Mesenchymal stem cell (in vitro differentiated cells and primary cell): ENCODE data around the gene ABCA3.

Source experiments
- DNase-seq: peaks from one replicate; pipeline ENCODE4 v3.0.0-alpha.2; 2013
- H2AFZ ChIP-seq: one replicate; pipeline ENCODE4 v1.6.1; 2013; ENCODE audit warnings: low read depth, mild to moderate bottlenecking, control low read depth, inconsistent platforms, low read length, moderate library complexity
- H2AK5ac ChIP-seq: 2 replicates; pipeline ENCODE4 v1.6.1; 2013; ENCODE audit warnings: low read length, moderate library complexity, mild to moderate bottlenecking, inconsistent platforms; ENCODE audit not compliant: severe bottlenecking
- H2BK120ac ChIP-seq: one replicate; pipeline ENCODE4 v1.6.1; 2013; ENCODE audit warnings: low read depth, mild to moderate bottlenecking, inconsistent platforms, low read length, moderate library complexity
- H2BK12ac ChIP-seq, 2 experiments: one replicate each; pipeline ENCODE4 v1.6.1; 2013; ENCODE audit warnings: inconsistent platforms in 2 of 2, low read length in 2 of 2, mild to moderate bottlenecking in 2 of 2, moderate library complexity in 2 of 2, control low read depth in 1 of 2
- H2BK15ac ChIP-seq: one replicate; pipeline ENCODE4 v1.6.1; 2013; ENCODE audit warnings: mild to moderate bottlenecking, low read depth, inconsistent platforms; ENCODE audit not compliant: poor library complexity, severe bottlenecking
- H2BK5ac ChIP-seq: 2 replicates; pipeline ENCODE4 v1.6.1; 2013; ENCODE audit warnings: low read depth, mild to moderate bottlenecking, low read length, control low read depth, inconsistent platforms; ENCODE audit not compliant: poor library complexity, severe bottlenecking
- H3K14ac ChIP-seq, 2 experiments: one replicate each; pipeline ENCODE4 v1.6.1; 2013; ENCODE audit warnings: inconsistent platforms in 2 of 2, low read length in 2 of 2, control low read depth in 1 of 2, mild to moderate bottlenecking in 1 of 2, moderate library complexity in 1 of 2
- H3K18ac ChIP-seq, 2 experiments: one replicate each; pipeline ENCODE4 v1.6.1; 2013; ENCODE audit warnings: inconsistent platforms in 2 of 2, low read length in 2 of 2, control low read depth in 1 of 2, low read depth in 1 of 2, mild to moderate bottlenecking in 1 of 2
- H3K23ac ChIP-seq, 2 experiments: one replicate each; pipeline ENCODE4 v1.6.1; 2013; ENCODE audit warnings: inconsistent platforms in 2 of 2, low read length in 2 of 2, mild to moderate bottlenecking in 2 of 2, moderate library complexity in 2 of 2, control low read depth in 1 of 2
- H3K27ac ChIP-seq: 2 replicates; pipeline ENCODE4 v1.5.1; 2013; ENCODE audit warnings: mild to moderate bottlenecking, moderate library complexity, low read length, control low read depth, inconsistent platforms; ENCODE audit not compliant: poor library complexity, severe bottlenecking
- H3K27me3 ChIP-seq, 2 experiments: 2 replicates each; pipeline versions ENCODE4 v1.6.1 to v1.7.0; 2013; ENCODE audit warnings: low read length in 2 of 2, mild to moderate bottlenecking in 2 of 2, moderate library complexity in 2 of 2, control low read depth in 1 of 2, inconsistent platforms in 1 of 2; ENCODE audit not compliant: control insufficient read depth in 1 of 2, insufficient read depth in 1 of 2
- H3K36me3 ChIP-seq, 2 experiments: 2 replicates each; pipeline versions ENCODE4 v1.6.1 to v1.7.0; 2013; ENCODE audit warnings: low read length in 2 of 2, control low read depth in 1 of 2, inconsistent platforms in 1 of 2, low read depth in 1 of 2, mild to moderate bottlenecking in 1 of 2; ENCODE audit not compliant: insufficient read depth in 2 of 2, control insufficient read depth in 1 of 2
- H3K4ac ChIP-seq, 2 experiments: one replicate each; pipeline ENCODE4 v1.6.1; 2013; ENCODE audit warnings: inconsistent platforms in 2 of 2, low read length in 2 of 2, mild to moderate bottlenecking in 2 of 2, moderate library complexity in 2 of 2, control low read depth in 1 of 2, low read depth in 1 of 2
- H3K4me1 ChIP-seq: 2 replicates; pipeline ENCODE4 v1.6.1; 2013; ENCODE audit warnings: low read depth, low read length, control low read depth; ENCODE audit not compliant: control insufficient read depth, insufficient read depth
- H3K4me2 ChIP-seq: 2 replicates; pipeline ENCODE4 v1.6.1; 2013; ENCODE audit warnings: low read length, mild to moderate bottlenecking, inconsistent platforms; ENCODE audit not compliant: poor library complexity, severe bottlenecking
- H3K4me3 ChIP-seq, 2 experiments: 2 replicates each; pipeline versions ENCODE4 v1.5.1 to v1.7.0; 2013; ENCODE audit warnings: low read length in 2 of 2, mild to moderate bottlenecking in 2 of 2, control low read depth in 1 of 2, low read depth in 1 of 2; ENCODE audit not compliant: insufficient read depth in 1 of 2
- H3K79me1 ChIP-seq: replicated peaks from 2 replicates; pipeline ENCODE4 v1.6.1; 2013; ENCODE audit warnings: mild to moderate bottlenecking, control low read depth, low read length, inconsistent platforms; ENCODE audit not compliant: poor library complexity, severe bottlenecking
- H3K9ac ChIP-seq: 2 replicates; pipeline ENCODE4 v1.7.0; 2013; ENCODE audit warnings: mild to moderate bottlenecking, low read length, moderate library complexity
- H3K9me3 ChIP-seq: 2 replicates; pipeline ENCODE4 v1.7.0; 2013; ENCODE audit warnings: mild to moderate bottlenecking, low read length; ENCODE audit not compliant: control insufficient read depth
- H4K8ac ChIP-seq: one replicate; pipeline ENCODE4 v1.6.1; 2013; ENCODE audit warnings: inconsistent platforms, mild to moderate bottlenecking, low read length, moderate library complexity
- H4K91ac ChIP-seq: one replicate; pipeline ENCODE4 v1.6.1; 2013; ENCODE audit warnings: mild to moderate bottlenecking, low read length, inconsistent platforms
- WGBS: methylation state at CpG from one replicate; pipeline ENCODE4 v1.1.7; 2013; ENCODE audit warnings: mixed read lengths; 5-methylcytosine and 5-hydroxymethylcytosine counted together

ABCA3 gene

DNA sequence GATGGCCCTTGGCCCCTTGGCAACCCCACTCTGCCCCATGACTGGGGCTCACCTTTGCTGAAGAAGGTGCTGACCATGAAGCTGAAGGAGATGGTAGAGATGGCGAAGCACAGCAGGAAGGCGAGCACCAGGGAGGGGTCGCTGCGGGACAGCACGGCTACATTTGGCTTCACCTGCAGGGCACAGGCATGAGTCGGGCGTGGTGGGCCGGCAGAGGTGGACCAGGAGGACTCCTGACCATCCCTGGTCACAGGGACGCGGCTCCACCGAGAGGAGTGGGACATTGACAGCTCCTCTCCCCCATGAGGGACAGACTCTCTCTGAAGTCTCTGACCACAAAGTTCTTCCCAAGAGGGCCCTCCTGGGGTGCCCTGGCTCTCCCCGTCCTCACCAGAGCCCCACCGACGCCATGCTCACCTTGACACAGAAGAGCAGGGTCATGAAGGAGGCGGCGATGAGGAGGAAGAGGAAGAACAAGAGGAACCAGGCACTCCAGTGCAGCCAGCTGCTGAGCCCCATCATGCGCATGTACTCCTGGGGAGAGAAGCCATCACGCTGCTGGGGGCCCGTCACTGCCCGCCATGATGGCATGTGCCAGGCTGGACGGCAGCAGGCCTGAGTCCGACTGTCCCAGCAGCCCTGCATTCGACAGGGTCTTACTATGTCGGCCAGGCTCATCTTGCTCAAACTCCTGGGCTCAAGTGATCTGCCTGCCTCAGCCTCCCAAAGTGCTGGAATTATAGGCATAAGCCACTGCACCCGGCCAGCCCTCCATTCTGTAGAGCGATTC lies 23.1 kb downstream of the ABCA3 start:
- no peaks in the 10 kb centered on the region for H3K4me1 ChIP-seq
- no peak overlapping the region for H2BK120ac ChIP-seq
- no peak overlapping the region for H3K4ac ChIP-seq
- no peak overlapping the region for H3K18ac ChIP-seq
- WGBS: 89% methylated on average over 26 of the region's 26 CpGs
- no peak overlapping the region for H3K23ac ChIP-seq
- no peaks in the 10 kb centered on the region for H3K9me3 ChIP-seq
- H3K14ac ChIP-seq: no peak overlapping the region
- no peaks in the 10 kb centered on the region for H3K79me1 ChIP-seq
- H3K36me3 ChIP-seq: no peaks in the 10 kb centered on the region
- H2AFZ ChIP-seq: no peak overlapping the region
- H2BK5ac ChIP-seq: no peak overlapping the region
- H4K91ac ChIP-seq: no peak overlapping the region
- DNase-seq: no peak
- H2BK15ac ChIP-seq: no peak overlapping the region
- no peak overlapping the region for H4K8ac ChIP-seq
- no peak overlapping the region for H3K4me3 ChIP-seq
- no peak overlapping the region for H2BK12ac ChIP-seq
- H3K4me2 ChIP-seq: no peak overlapping the region
- no peak overlapping the region for H2AK5ac ChIP-seq
- H3K27ac ChIP-seq: no peak overlapping the region
- no peak overlapping the region for H3K9ac ChIP-seq
- peaks cover 0 to 21% of the 10 kb centered on the region in 2 experiments for H3K27me3 ChIP-seq

DNA sequence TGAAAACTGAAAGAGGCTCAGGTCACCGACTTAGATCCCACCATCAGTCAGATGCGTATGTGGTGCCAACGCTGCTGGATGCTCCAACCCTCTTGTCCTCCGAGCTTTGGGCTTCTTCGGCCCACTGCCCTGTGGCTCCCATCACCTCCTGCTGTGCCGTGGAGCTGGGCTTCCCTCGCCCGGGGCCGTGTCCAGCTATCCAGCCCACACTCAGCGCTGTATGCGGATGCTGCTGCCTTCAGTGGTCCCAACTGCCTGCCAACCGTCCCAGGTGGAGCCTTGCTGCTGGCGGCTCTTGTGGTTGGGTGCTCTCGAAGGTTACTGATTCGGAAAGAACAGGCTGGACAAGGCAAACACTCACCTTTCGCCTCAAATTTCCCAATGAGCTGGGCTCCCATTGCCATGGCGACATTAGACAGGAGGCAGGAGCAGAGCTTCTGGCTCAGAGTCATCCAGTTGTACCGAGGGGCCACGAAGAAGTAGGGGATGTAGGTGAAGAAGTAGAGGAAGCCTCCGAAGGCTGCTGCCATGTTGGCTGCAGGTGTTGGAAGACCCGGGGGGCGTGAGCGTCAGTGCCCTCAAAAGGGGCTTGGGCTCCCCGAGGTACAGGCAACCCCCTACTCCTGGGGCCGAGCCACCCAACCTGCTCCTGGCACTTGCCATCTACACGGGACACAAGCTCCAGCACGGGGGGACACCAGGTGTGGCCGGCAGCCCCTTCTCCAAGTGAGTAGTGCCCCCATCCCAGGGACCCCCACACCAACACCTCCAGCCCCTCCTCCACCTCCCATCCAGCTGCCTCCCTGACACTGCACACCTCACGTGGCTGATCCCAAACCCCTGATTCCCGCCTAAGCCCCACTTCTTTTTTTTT lies 32.2 kb downstream of the ABCA3 start:
- Histone ChIP-seq H3K4me2 (no peak overlapping the region), H3K9me3 (no peaks in the 10 kb centered on the region), H2BK5ac (no peak overlapping the region), H2AFZ (no peak overlapping the region), H3K36me3 (no peaks in the 10 kb centered on the region), H3K79me1 (no peaks in the 10 kb centered on the region), H3K14ac (peak overlapping the region in 1 of 2 experiments; percentile 2), H3K9ac (no peak overlapping the region), H2BK15ac (no peak overlapping the region), H3K27me3 (peaks cover 4 to 7% of the 10 kb centered on the region in 2 experiments), H3K4me3 (no peak overlapping the region), H4K8ac (no peak overlapping the region), H3K18ac (no peak overlapping the region), H2BK12ac (no peak overlapping the region), H3K4me1 (no peaks in the 10 kb centered on the region), H2BK120ac (no peak overlapping the region), H4K91ac (no peak overlapping the region), H3K27ac (no peak overlapping the region), H3K4ac (no peak overlapping the region), H3K23ac (no peak overlapping the region), H2AK5ac (no peak overlapping the region)
- no peak for DNase-seq
- 89% methylated on average over 30 of the region's 30 CpGs for WGBS

DNA sequence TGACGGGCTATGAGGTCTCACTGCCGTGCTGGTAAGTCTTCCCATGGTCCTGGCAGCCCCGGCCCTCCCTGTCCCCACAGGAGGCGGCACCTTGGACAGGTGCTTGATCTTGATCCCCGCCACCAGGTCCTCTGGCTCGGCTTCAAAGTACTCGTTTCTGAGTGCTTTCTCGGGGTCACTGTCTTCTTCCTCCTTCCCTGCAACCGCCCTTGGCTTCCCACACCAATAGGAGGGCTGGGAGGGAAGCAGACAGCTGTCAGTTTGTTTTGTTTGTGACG lies 40.7 kb downstream of the ABCA3 start:
- no peak overlapping the region for H4K91ac ChIP-seq
- H2BK120ac ChIP-seq: no peak overlapping the region
- no peak overlapping the region for H3K14ac ChIP-seq
- no peak overlapping the region for H3K4ac ChIP-seq
- H3K27me3 ChIP-seq: peaks cover 10 to 15% of the 10 kb centered on the region in 2 experiments
- no peak overlapping the region for H3K4me3 ChIP-seq
- no peak overlapping the region for H2BK15ac ChIP-seq
- no peak overlapping the region for H2BK12ac ChIP-seq
- DNase-seq: no peak
- no peak overlapping the region for H3K27ac ChIP-seq
- H3K9ac ChIP-seq: no peak overlapping the region
- no peak overlapping the region for H2BK5ac ChIP-seq
- no peak overlapping the region for H3K18ac ChIP-seq
- H3K9me3 ChIP-seq: no peaks in the 10 kb centered on the region
- H3K79me1 ChIP-seq: no peaks in the 10 kb centered on the region
- H4K8ac ChIP-seq: no peak overlapping the region
- H3K36me3 ChIP-seq: peaks cover 0 to 4% of the 10 kb centered on the region in 2 experiments
- no peak overlapping the region for H3K4me2 ChIP-seq
- H3K4me1 ChIP-seq: peaks cover 6% of the 10 kb centered on the region
- WGBS: 65% methylated on average over 8 of the region's 10 CpGs
- no peak overlapping the region for H3K23ac ChIP-seq
- H2AK5ac ChIP-seq: no peak overlapping the region
- no peak overlapping the region for H2AFZ ChIP-seq

DNA sequence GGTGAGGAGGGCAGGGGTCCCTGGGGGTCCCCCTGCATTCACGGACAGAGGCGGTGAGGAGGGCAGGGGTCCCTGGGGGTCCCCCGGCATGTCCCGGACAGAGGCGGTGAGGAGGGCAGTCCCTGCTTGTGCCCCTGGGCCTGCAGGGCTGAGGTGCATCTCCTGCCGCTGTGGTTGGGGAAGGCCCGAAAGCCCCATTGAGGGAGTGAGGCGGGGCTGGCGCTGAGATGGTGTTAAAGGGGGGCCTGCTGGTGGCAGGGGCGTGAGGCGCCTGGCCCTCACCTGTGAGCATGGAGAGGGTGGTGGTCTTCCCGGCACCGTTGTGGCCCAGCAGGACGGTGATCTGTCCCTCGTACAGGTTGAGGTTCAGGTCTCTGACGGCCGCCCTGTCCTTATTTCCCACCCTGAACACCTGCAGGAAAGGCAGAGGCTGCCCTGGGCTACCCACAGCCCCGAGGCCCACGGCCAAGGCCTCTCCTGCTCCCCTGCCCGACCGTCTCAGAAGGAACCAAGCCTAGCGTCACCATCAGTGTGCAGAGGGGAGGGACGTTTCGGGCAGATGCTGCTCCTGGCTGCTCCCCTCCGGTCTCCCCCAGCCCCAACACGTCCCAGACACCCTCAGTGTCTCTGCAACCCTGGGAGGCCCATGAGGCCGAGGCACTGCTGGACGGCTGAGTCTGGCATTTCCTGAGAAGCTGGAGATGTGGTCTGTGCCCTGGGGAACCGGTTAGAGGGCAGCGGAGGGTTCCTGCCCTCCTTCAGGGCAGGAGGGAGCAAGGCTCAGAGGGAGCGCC lies 41.2 kb downstream of the ABCA3 start:
- no peak overlapping the region for H3K18ac ChIP-seq
- no peak overlapping the region for H3K23ac ChIP-seq
- no peak overlapping the region for H3K14ac ChIP-seq
- H3K36me3 ChIP-seq: peaks cover 0 to 4% of the 10 kb centered on the region in 2 experiments
- no peak overlapping the region for H2BK12ac ChIP-seq
- H2BK15ac ChIP-seq: no peak overlapping the region
- no peak for DNase-seq
- H3K9ac ChIP-seq: no peak overlapping the region
- H2AK5ac ChIP-seq: no peak overlapping the region
- peaks cover 10 to 15% of the 10 kb centered on the region in 2 experiments for H3K27me3 ChIP-seq
- 88% methylated on average over 30 of the region's 31 CpGs for WGBS
- H4K91ac ChIP-seq: no peak overlapping the region
- H4K8ac ChIP-seq: no peak overlapping the region
- H3K4me3 ChIP-seq: peak overlapping the region in 1 of 2 experiments; percentile 19
- H3K9me3 ChIP-seq: no peaks in the 10 kb centered on the region
- no peak overlapping the region for H2AFZ ChIP-seq
- H3K79me1 ChIP-seq: no peaks in the 10 kb centered on the region
- no peak overlapping the region for H3K4me2 ChIP-seq
- H2BK120ac ChIP-seq: no peak overlapping the region
- no peak overlapping the region for H2BK5ac ChIP-seq
- no peak overlapping the region for H3K27ac ChIP-seq
- no peak overlapping the region for H3K4ac ChIP-seq
- H3K4me1 ChIP-seq: peaks cover 6% of the 10 kb centered on the region
